ENCODE results near the gene REST. TPM values are rescaled to one million over a fixed set of nuclear protein-coding genes. Genes with fewer than 3 reads are reported as not detected.
"Not testable (repeated sequence)": the region's sequence is repeated elsewhere in the genome, so short reads cannot be mapped to it uniquely, and the experiment has no call there.

Gene REST
- polyA plus RNA-seq, 1 donor (not counting 4 experiments of a cell fraction or from before 2014, with no cell fraction given): 22.6 TPM

GRCh38 chr4:56879996-56880395, 27.7 kb upstream of the REST start:
- dilution Hi-C loops (cut with MboI; ENCODE audit: extremely low pct_ligation_motif_present, low sequenced_read_pairs): no loop called here
- no peaks in the 10 kb centered on the region for H4K20me1 ChIP-seq (ENCODE audit: control insufficient read depth, extremely low read depth, insufficient read depth, low read length)
- FAIRE-seq (no peak), DNase-seq (ENCODE audit: low read depth, low spot score) (no peak)
- H3K4me3 ChIP-seq (ENCODE audit: control insufficient read depth in 2 of 3, extremely low read depth in 1 of 3, insufficient read depth in 2 of 3, low read depth in 1 of 3, low read length in 3 of 3): no peak overlapping the region
- H3K9me1 ChIP-seq (ENCODE audit: control insufficient read depth, extremely low read depth, insufficient read depth, low read length): no peaks in the 10 kb centered on the region
- no peaks in the 10 kb centered on the region for H3K9me3 ChIP-seq (ENCODE audit: control insufficient read depth, low read depth, low read length)
- no peaks in the 10 kb centered on the region for H3K27me3 ChIP-seq (ENCODE audit: control insufficient read depth, extremely low read depth, insufficient read depth, low read length)
- H3K79me2 ChIP-seq (ENCODE audit: control insufficient read depth, insufficient read depth, low read length): no peaks in the 10 kb centered on the region
- H3K4me2 ChIP-seq (ENCODE audit: control insufficient read depth, extremely low read depth, insufficient read depth, low read depth, low read length): no peak overlapping the region
- no peak overlapping the region for H2AFZ ChIP-seq (ENCODE audit: control insufficient read depth, low read length)
- no peak for TF ChIP-seq EZH2 (IDR thresholded peaks at IDR 0.05; ENCODE audit: low read length)
- TF ChIP-seq, protein P1, sequence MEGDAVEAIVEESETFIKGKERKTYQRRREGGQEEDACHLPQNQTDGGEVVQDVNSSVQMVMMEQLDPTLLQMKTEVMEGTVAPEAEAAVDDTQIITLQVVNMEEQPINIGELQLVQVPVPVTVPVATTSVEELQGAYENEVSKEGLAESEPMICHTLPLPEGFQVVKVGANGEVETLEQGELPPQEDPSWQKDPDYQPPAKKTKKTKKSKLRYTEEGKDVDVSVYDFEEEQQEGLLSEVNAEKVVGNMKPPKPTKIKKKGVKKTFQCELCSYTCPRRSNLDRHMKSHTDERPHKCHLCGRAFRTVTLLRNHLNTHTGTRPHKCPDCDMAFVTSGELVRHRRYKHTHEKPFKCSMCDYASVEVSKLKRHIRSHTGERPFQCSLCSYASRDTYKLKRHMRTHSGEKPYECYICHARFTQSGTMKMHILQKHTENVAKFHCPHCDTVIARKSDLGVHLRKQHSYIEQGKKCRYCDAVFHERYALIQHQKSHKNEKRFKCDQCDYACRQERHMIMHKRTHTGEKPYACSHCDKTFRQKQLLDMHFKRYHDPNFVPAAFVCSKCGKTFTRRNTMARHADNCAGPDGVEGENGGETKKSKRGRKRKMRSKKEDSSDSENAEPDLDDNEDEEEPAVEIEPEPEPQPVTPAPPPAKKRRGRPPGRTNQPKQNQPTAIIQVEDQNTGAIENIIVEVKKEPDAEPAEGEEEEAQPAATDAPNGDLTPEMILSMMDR (optimal IDR thresholded peaks at IDR 0.05 in 1 of 3, IDR thresholded peaks at IDR 0.05 in 1 of 3, conservative IDR thresholded peaks at IDR 0.05 in 1 of 3; ENCODE audit: extremely low read depth in 1 of 3, insufficient read depth in 2 of 3, low read length in 3 of 3): no peak
- H3K9ac ChIP-seq (ENCODE audit: control insufficient read depth, extremely low read depth, insufficient read depth, low read length): no peak overlapping the region
- H3K36me3 ChIP-seq (ENCODE audit: control insufficient read depth in 2 of 2, extremely low read depth in 1 of 2, insufficient read depth in 2 of 2, low read length in 2 of 2): no peaks in the 10 kb centered on the region
- H3K27ac ChIP-seq (ENCODE audit: control insufficient read depth, insufficient read depth, low read length): no peak overlapping the region
- no peaks in the 10 kb centered on the region for H3K4me1 ChIP-seq (ENCODE audit: control insufficient read depth, extremely low read depth, insufficient read depth, low read length)

GRCh38 chr4:56880572-56880971, 27.1 kb upstream of the REST start:
- dilution Hi-C loops (cut with MboI; ENCODE audit: extremely low pct_ligation_motif_present, low sequenced_read_pairs): no loop called here
- no peak for DNase-seq (ENCODE audit: low read depth, low spot score)
- no peak overlapping the region for H2AFZ ChIP-seq (ENCODE audit: control insufficient read depth, low read length)

DNA sequence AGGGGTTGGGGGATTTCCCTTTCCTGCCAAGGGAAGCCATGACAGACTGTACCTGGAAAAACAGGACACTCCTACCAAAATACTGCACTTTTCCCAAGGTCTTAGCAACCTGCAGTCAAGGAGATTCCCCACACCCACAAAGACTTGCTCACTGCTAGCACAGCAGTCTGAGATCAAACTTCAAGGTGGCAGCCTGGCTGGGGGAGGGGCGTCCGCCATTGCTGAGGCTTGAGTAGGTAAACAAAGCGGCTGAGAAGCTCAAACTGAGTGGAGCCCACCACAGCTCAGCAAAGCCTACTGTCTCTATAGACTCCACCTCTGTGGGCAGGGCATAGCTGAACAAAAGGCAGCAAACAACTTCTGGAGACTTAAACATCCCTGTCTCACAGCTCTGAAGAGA, 23.2 kb upstream of the REST start:
- not testable (repeated sequence) for FAIRE-seq; H3K4me3 ChIP-seq (ENCODE audit: control insufficient read depth in 2 of 3, extremely low read depth in 1 of 3, insufficient read depth in 2 of 3, low read depth in 1 of 3, low read length in 3 of 3)

More at GRCh38 chr4:56880572-56880971, 27.1 kb upstream of the REST start:
- FAIRE-seq: no peak
- no peak overlapping the region for H3K4me3 ChIP-seq (ENCODE audit: control insufficient read depth in 2 of 3, extremely low read depth in 1 of 3, insufficient read depth in 2 of 3, low read depth in 1 of 3, low read length in 3 of 3)
- no peak overlapping the region for H3K4me2 ChIP-seq (ENCODE audit: control insufficient read depth, extremely low read depth, insufficient read depth, low read depth, low read length)
- no peak overlapping the region for H3K9ac ChIP-seq (ENCODE audit: control insufficient read depth, extremely low read depth, insufficient read depth, low read length)
- no peaks in the 10 kb centered on the region for H3K36me3 ChIP-seq (ENCODE audit: control insufficient read depth in 2 of 2, extremely low read depth in 1 of 2, insufficient read depth in 2 of 2, low read length in 2 of 2)
- H3K27me3 ChIP-seq (ENCODE audit: control insufficient read depth, extremely low read depth, insufficient read depth, low read length): no peaks in the 10 kb centered on the region
- H4K20me1 ChIP-seq (ENCODE audit: control insufficient read depth, extremely low read depth, insufficient read depth, low read length): no peaks in the 10 kb centered on the region
- H3K4me1 ChIP-seq (ENCODE audit: control insufficient read depth, extremely low read depth, insufficient read depth, low read length): no peaks in the 10 kb centered on the region
- no peak for TF ChIP-seq EZH2 (IDR thresholded peaks at IDR 0.05; ENCODE audit: low read length)
- TF ChIP-seq, protein P1 (optimal IDR thresholded peaks at IDR 0.05 in 1 of 3, IDR thresholded peaks at IDR 0.05 in 1 of 3, conservative IDR thresholded peaks at IDR 0.05 in 1 of 3; ENCODE audit: extremely low read depth in 1 of 3, insufficient read depth in 2 of 3, low read length in 3 of 3): no peak
- no peak overlapping the region for H3K27ac ChIP-seq (ENCODE audit: control insufficient read depth, insufficient read depth, low read length)
- H3K9me1 ChIP-seq (ENCODE audit: control insufficient read depth, extremely low read depth, insufficient read depth, low read length): no peaks in the 10 kb centered on the region
- H3K9me3 ChIP-seq (ENCODE audit: control insufficient read depth, low read depth, low read length): no peaks in the 10 kb centered on the region
- no peaks in the 10 kb centered on the region for H3K79me2 ChIP-seq (ENCODE audit: control insufficient read depth, insufficient read depth, low read length)

More for the DNA sequence above, 23.2 kb upstream of the REST start:
- H3K27ac ChIP-seq (ENCODE audit: control insufficient read depth, insufficient read depth, low read length); H3K4me2 ChIP-seq (ENCODE audit: control insufficient read depth, extremely low read depth, insufficient read depth, low read depth, low read length); H2AFZ ChIP-seq (ENCODE audit: control insufficient read depth, low read length); H3K4me1 ChIP-seq (ENCODE audit: control insufficient read depth, extremely low read depth, insufficient read depth, low read length); H3K9me3 ChIP-seq (ENCODE audit: control insufficient read depth, low read depth, low read length); H3K27me3 ChIP-seq (ENCODE audit: control insufficient read depth, extremely low read depth, insufficient read depth, low read length); H4K20me1 ChIP-seq (ENCODE audit: control insufficient read depth, extremely low read depth, insufficient read depth, low read length); DNase-seq (ENCODE audit: low read depth, low spot score); H3K9ac ChIP-seq (ENCODE audit: control insufficient read depth, extremely low read depth, insufficient read depth, low read length); H3K79me2 ChIP-seq (ENCODE audit: control insufficient read depth, insufficient read depth, low read length); dilution Hi-C loops (cut with MboI; ENCODE audit: extremely low pct_ligation_motif_present, low sequenced_read_pairs); H3K36me3 ChIP-seq (ENCODE audit: control insufficient read depth in 2 of 2, extremely low read depth in 1 of 2, insufficient read depth in 2 of 2, low read length in 2 of 2); H3K9me1 ChIP-seq (ENCODE audit: control insufficient read depth, extremely low read depth, insufficient read depth, low read length): not testable (repeated sequence)

All from keratinocyte (primary cell).